Upper lobe of left lung (tissue), 4 donors: ENCODE measurements around the gene PRM1.

Experiments
- EP300 ChIP-seq, 4 donors: sonication (generic); formaldehyde crosslinking; IDR thresholded peaks; one replicate each; pipeline ENCODE4 v1.5.1; 2017; ENCODE audit warnings: antibody characterized with exemption in 4 of 4, control low read depth in 2 of 4
- POLR2A ChIP-seq, 4 donors: fragments of 450-650 bp; IDR thresholded peaks; one replicate each; pipeline ENCODE4 v1.5.1; 2016 to 2017; ENCODE audit warnings: antibody characterized with exemption in 4 of 4, mild to moderate bottlenecking in 2 of 4
- POLR2AphosphoS5 ChIP-seq, 2 donors: sonication (generic); formaldehyde crosslinking; IDR thresholded peaks; one replicate each; pipeline ENCODE4 v1.5.1; 2017; ENCODE audit warnings: antibody characterized with exemption in 2 of 2
- TF ChIP-seq, protein P1 (sequence below), 6 experiments: fragments of 450-650 bp in 4 of 6; fragments of 200-600 bp in 2 of 6; sonication (generic) in 2 of 6; IDR thresholded peaks; one replicate each; pipeline ENCODE4 v1.5.1; 2016 to 2019; ENCODE audit warnings: antibody characterized with exemption in 6 of 6

DNA sequence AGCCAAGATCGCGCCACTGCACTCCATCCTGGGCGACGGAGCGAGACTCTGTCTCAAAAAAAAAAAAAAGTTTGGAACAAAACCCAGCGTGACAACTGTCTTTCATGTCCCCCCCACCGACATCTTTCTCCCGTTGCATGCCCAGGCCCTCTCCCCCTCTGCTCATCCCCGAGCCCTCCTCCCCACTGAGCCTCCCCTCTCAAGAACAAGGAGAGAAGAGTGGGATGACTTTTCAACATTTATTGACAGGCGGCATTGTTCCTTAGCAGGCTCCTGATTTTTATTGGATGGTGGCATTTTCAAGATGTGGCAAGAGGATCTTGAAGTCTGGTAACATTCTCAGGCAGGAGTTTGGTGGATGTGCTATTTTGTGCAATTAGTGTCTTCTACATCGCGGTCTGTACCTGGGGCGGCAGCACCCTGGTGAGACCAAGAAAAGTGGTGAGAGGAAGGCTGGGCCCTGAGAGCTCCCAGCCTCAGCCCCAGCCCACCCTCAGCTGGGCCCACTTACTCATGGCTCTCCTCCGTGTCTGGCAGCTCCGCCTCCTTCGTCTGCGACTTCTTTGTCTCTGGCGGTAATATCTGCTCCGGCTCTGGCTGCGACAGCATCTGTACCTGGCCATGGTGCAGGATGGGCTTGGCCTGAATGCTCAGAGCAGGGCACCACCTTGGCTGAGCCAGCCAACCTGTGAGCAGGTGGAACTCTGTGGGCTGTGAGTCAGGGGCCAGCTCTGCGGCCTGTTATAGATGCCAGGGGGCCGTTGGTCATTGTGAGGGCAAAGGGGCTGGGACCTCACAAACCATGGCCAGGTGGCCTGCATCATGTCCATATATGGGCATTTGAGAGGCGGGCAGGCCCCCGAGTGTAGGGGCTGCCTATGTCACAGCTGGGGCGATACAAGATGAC is at the start of gene PRM1:
- TF ChIP-seq POLR2A (IDR thresholded peaks at IDR 0.05) (no peak), POLR2AphosphoS5 (IDR thresholded peaks at IDR 0.05) (no peak), EP300 (IDR thresholded peaks at IDR 0.05) (no peak)
- TF ChIP-seq, protein P1, sequence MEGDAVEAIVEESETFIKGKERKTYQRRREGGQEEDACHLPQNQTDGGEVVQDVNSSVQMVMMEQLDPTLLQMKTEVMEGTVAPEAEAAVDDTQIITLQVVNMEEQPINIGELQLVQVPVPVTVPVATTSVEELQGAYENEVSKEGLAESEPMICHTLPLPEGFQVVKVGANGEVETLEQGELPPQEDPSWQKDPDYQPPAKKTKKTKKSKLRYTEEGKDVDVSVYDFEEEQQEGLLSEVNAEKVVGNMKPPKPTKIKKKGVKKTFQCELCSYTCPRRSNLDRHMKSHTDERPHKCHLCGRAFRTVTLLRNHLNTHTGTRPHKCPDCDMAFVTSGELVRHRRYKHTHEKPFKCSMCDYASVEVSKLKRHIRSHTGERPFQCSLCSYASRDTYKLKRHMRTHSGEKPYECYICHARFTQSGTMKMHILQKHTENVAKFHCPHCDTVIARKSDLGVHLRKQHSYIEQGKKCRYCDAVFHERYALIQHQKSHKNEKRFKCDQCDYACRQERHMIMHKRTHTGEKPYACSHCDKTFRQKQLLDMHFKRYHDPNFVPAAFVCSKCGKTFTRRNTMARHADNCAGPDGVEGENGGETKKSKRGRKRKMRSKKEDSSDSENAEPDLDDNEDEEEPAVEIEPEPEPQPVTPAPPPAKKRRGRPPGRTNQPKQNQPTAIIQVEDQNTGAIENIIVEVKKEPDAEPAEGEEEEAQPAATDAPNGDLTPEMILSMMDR (IDR thresholded peaks at IDR 0.05): no peak
